NCI-H345 treated with DMSO at 0.1 percent for 48 hours (cell line): ENCODE results near the gene ASS1.

Experiments used
- DNase-seq: peaks from one replicate; lab custom pipeline; 2025; ENCODE audit not compliant: unreplicated experiment; lab: John Stamatoyannopoulos, UW

The ASS1 gene

DNA sequence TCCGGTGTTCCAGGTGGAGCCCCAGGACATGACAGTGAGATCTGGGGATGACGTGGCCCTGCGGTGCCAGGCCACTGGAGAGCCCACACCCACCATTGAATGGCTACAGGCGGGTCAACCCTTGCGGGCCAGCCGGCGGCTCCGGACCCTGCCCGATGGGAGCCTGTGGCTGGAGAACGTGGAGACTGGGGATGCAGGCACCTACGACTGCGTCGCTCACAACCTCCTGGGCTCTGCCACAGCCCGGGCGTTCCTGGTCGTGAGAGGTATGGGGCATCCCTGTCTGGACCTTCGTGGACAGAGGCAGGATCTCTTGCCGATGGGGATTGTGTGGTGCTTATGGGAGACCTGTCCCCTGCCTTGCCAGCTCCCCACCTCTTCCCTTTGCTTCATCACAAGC, 26.0 kb upstream of the ASS1 start:
- DNase-seq: no peak

DNA sequence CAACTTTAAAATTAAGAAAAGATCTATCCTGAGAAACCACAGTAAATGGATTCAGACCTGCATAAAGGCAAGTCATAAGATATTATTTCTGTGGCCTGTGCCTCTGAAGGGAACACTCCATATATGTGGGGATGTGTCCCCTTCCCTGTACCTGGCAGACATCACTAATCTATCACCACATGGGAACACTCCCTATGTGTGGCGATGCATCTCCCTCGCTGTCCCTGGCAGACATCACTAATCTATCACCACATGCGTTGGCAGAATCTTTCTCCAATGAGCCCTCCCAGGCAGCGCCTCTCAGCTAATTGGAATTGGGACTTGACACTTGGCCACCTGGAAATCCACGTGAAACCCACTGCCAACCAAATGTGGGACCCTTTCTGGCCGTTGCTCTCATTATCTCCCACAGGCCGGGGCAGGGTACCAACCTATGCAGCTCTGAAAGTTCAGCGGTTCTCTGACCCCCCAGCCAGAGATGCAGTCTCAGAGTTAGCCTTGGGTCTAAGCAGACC, 25.2 kb upstream of the ASS1 start:
- no peak for DNase-seq

DNA sequence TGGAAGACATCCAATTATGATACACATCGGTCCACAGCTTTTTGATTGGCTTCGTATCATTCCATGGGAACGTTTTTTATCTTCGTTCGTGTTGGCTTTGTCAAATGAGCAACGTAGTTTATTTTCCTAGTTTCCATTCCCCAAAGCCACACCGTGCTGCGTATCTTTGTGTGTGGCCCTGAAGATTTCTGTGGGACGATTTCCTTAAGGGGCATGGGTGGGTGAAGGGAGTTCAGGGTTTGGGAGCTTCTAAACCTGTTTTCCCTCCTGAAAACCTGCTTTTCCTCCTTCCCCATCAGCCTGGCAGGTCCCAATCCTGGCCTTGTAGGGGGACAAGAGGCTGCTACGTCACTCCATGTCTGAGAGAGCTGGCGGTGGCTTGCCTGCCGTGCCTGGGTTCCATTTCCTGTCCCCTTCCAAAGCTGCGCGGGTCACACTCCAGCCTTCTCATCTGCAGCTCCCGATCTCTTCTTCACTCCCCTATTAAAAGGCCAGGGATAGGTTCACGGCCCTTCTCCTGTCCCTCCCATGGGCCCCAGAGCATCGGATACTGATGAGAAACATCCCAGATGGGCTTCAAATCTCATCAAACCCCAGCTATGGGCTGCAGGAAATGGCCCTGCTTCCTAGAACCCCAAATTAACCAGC, 23.5 kb upstream of the ASS1 start:
- no peak for DNase-seq

DNA sequence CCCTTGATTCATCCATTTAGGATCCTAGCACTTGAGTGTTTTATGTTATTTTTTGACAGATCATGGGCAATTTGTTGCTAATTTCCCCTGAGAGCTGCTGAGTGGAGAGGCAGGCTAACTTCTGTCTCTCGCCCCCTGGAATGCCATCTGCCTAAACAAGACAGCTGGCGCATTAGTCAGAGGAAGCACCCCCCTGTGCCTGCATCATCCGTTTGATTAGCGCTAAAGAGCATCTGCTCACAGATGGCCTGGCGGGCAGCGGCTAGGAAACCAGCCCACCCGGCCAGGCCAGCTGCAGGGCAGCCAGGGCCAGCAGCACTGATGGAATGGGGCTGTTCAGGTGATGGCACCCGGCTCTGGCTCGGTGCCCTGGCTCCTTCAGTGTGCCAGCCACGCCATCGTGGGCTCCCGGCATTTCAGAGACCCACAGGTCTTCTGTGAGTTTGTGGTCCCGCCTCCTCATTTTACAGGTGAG, 22.9 kb upstream of the ASS1 start:
- DNase-seq: peak; percentile 56

DNA sequence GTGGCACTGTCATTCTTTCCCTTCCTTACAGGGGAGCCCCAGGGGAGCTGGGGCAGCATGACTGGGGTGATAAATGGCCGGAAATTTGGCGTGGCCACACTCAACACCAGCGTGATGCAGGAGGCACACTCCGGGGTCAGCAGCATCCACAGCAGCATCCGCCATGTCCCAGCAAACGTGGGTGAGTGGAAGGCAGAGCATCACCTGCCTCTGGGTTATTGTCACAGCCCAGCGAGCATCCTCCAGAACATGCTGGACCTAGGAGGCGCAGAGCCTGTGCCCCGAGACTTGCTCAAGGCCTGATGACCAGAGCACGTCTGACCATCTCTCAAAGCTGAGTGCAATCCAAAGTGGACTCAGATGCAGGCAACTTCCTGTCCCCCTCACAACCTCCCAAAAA, 22.2 kb upstream of the ASS1 start:
- DNase-seq: no peak

DNA sequence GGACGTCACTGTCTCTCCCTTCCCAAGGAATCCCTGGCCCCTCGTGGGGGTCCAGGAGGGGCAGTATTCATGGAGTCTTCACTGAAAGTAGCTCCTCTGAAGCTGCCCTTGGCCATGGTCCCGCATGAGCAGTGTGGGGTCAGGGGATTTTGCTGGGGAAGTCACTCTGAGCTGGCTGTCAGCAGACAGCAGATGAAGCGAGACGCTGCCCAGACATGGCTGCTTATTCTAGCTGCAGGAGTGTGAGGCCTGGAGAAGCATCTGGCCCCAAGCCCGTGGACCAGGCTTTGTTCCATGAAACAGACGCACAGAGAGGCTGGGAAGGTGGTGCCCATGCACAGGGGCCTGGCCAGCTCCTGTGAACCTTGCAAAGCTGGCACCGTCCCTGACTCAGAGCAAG, 21.5 kb upstream of the ASS1 start:
- DNase-seq: no peak

DNA sequence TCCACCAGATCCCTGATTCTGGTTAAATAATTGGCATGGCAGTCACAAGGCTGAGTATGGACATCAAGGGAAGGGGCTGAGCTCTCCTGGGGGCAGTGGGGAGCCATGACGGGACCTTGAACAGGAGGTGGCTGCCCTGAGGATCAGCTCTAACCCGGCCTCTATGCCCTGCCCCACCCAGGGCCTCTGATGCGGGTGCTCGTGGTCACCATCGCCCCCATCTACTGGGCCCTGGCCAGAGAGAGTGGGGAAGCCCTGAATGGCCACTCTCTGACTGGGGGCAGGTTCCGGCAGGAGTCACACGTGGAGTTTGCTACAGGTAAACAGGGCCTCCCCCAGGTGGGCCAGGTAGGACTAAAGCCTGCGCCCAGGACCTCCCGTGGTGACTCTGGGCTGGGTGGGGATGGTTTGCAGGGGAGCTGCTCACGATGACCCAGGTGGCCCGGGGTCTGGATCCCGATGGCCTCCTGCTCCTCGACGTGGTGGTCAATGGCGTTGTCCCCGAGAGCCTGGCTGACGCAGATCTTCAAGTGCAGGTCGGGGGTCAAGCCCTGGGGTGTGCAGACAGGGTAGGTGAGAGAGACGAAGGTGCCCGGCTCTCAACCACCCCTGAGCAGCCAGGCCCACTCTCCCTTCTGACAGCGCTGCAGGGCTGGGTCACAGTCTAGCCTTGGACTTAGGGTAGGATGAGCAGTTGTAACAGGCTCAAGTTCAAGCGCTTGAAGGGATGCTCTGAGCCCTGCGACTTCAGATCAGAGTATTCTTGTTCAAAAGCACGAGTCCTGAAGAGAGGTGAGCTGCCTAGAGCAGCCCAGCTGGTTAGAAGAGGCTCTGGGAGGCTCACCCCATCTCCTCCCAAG, 19.9 kb upstream of the ASS1 start:
- no peak for DNase-seq

DNA sequence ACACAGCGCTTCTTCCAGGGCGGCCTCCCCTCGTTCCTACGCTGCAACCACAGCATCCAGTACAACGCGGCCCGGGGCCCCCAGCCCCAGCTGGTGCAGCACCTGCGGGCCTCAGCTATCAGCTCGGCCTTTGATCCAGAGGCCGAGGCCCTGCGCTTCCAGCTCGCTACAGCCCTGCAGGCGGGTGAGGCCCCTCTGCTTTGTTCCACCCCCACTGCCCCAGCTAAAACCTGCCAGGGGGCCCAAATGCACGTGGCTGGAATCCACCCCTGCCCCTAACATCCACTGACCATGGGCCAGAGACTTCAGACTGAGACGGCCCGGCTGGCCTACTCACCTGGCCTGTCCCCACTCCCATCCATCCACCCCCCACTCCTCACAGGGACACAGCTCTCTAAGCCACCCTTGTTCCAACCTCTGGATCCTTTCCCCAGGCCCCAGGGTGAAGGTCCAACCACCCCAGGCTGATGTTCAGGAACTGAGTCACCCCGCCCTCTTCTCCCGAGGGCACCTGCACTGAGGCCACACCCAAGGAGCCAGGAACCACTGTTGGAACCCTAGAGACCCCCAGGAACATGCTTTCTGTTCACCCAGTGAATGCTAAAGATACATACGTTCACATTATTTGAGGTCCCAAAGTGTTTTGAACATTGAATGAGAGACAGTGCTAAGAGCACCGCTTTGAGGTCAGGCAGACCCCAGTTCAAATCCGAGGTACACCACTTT, 18.9 kb upstream of the ASS1 start:
- DNase-seq: no peak

DNA sequence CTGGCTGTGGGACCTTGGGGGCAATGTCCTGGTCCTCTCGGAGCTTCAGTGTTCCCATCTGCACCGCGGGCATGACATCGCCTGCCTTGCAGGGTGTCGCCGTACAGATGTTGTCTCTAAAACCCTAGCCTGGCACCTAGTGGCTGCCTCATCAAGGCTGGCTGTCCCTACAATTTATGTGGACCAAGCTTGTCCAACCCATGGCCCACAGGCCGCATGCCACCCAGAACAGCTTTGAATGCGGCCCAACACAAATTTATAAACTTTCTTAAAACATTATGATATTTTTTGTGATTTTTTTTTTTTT, 18.3 kb upstream of the ASS1 start:
- no peak for DNase-seq

DNA sequence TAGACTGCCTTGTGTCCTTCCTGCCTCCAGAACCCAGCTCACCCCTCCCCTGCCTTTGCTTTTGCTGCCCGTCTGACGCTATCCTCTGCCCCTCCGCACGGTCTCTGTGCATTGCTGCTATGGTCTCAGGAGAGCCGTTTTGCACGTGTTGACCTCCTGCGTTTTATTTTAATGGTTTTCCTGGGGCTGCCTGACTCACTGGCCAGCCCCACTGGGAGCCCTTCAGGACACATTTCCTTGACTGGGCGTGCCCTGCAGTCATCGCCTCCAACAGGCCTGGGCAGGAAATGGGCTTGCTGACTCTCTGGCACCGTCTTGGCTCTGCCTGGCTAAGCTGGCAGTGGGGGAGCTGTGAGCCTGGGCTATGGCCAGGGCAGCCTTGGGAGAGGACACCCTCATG, 17.9 kb upstream of the ASS1 start:
- no peak for DNase-seq

DNA sequence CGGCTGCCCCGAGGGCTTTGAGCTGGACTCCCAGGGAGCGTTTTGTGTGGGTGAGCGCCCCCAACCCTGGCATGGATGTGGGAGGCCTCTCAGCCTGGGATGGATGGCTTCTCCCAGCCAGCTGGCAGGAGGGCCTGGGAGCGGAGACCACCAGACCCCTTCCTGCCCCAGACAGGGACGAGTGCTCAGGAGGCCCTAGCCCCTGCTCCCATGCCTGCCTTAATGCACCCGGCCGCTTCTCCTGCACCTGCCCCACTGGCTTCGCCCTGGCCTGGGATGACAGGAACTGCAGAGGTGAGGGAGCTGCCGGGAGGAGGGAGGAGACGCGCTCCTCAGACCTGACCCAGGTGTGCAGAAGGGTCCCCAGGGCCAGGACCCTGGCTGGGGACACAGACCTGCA, 17.4 kb upstream of the ASS1 start:
- DNase-seq: no peak

DNA sequence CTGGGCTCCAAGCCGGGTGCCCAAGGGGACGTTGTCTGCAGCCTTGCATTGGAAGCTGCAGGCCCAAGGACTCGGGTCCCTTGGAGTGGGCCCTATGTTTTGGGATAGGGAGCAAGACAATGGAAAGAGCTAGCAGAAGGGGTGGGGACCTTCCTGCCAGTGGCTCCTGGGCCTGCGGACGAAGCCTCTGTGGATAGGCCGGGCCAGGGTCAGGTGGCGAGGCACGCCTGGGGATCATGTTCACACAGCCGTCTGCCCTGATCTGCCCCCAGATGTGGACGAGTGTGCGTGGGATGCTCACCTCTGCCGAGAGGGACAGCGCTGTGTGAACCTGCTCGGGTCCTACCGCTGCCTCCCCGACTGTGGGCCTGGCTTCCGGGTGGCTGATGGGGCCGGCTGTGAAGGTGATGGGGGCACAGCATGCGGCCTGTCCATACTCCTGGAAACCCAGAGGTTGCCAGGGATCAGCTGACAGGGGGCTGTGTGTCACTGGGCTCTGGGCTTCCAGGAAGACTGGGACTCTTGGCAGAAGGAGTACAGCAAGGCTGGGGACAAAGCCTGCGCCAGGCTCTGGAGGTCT, 16.6 kb upstream of the ASS1 start:
- no peak for DNase-seq

DNA sequence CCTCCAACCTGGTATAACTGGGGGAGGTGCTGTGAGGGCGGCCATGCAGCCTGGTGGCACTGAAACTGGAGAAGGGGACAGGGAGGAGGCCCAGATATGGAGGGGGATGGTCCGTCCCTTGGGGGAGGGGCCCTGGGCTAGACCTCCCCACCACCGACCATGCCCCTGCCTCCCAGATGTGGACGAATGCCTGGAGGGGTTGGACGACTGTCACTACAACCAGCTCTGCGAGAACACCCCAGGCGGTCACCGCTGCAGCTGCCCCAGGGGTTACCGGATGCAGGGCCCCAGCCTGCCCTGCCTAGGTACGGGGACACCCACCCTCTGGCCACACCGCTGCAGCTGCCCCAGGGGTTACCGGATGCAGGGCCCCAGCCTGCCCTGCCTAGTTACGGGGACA, 15.4 kb upstream of the ASS1 start:
- DNase-seq: no peak

DNA sequence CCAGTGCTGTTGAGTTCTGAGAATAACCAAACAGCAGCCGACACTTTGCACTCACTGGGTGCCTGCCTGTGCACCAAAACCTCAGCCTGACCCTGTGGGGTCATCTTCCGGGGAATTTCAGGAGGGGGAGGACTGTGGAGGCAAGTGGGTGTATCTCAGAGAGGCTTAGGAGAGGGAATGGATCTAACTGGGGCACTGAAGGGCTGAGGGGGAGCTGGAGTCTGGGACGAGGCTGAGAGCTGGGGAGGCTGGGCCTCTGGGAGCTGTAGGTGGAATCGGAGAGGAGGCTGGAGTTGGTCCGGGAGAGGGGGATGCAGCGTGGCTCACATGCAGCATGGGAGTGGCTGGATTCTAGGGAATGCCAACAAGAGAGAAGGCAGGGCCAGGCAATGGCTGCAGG, 14.9 kb upstream of the ASS1 start:
- DNase-seq: no peak

DNA sequence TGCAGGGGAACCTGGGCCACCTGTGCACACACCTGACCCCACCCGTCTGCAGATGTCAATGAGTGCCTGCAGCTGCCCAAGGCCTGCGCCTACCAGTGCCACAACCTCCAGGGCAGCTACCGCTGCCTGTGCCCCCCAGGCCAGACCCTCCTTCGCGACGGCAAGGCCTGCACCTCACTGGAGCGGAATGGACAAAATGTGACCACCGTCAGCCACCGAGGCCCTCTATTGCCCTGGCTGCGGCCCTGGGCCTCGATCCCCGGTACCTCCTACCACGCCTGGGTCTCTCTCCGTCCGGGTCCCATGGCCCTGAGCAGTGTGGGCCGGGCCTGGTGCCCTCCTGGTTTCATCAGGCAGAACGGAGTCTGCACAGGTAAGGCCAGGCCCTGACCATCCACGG, 14.5 kb upstream of the ASS1 start:
- DNase-seq: no peak

DNA sequence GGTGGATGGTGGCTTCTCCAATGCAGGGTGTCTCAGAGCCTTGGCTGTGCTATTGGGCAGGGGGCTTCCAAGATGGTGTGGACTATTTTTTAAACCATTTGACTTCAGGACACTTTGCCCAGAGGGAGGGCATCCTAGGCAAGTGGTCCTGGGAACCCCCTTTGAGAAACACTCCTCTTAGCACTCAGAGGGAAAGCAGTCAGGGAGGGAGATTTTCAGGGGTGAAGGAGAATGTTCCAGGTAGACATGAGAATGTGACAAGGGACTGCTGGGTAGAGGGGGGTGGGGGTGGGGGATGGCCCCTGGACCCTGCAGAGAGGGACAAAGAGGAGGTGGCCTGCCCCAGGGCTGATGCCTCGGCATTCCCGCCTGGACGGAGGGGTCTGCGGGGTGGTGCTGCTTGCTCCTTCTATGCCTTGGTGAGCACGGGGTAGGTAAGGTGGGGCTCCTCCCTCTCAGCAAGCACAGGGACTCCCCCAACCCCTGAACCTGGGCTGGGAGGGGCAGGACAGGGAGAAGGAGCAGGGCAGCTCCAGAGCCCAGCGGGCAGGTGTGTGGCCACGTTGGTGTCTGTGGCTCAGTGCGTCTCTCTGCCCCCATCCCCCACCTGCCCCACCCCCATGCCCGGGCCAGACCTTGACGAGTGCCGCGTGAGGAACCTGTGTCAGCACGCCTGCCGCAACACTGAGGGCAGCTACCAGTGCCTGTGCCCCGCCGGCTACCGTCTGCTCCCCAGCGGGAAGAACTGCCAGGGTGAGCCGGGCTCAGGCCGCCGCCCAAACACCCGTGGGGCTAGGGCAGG, 13.8 kb upstream of the ASS1 start:
- DNase-seq: no peak

DNA sequence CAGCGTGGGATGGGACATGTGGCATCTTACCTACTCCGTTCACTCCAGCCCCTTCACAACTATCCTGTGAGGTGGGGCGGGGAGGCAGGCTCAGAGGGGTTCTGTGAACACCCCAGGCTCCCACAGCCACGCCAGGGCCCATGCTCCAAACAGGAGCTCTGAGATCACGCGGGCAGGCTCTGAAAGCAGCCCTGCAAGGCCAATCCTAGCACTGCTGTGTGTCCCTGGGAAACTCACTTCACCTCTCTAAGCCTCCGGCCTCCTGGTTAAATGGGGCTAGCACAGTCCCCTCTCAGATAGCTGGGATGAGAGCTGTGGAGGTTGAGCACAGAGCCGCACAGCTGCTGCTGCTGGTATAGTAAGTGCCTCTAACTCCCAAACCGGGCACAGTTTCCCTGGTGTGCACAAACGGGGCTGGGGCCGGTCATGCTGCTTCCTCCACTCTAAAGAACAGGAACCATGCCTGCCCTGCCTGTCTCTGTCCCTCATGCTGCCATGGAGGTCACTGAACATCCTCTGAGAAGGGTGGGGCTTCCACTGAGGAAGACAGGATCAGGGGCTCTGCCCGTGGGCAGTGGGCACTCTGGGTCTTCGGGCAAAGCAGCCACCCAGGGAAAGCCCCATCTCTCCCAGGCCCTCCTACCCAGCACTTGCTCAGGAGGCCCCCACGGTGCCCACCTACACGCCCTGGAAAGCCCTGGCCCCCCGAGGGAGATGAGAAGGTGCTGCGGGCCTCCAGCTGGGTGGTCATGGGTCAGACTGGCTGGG, 13.0 kb upstream of the ASS1 start:
- no peak for DNase-seq

DNA sequence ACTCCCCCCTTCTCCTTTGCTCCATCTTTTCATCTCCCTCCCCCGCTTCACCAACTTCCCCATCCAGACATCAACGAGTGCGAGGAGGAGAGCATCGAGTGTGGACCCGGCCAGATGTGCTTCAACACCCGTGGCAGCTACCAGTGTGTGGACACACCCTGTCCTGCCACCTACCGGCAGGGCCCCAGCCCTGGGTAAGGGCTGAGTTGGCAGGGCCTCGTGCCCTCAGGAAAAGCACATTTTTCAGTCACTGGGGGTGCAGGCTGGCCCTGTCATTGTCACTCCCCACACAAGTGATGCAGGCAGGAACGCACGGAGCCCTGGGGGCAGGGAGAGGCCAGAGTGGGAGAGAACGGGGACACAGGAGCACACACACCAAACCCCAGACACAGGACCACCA, 12.4 kb upstream of the ASS1 start:
- DNase-seq: no peak

DNA sequence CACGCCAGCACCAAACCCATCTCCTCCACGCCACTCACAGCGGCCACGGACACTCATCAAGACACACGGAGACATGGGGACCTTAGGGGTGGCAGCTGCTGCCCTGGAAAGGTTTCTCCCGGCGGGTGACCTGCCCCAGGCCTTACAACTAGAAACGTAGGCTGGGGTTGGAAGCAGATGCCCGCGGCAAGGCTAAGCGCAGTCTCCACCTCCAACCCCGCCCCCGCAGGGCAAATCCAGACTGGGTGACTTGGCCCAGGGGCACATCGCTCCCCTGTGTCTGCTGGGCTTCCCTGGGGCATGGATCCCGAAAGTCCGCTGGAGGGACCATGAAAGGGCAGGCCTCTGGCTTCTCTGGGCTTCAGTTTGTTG, 12.0 kb upstream of the ASS1 start:
- DNase-seq: no peak
